Ureter (tissue), 1 donor: ENCODE measurements around the gene RNF40. TPM values are rescaled to one million over a fixed set of nuclear protein-coding genes. Genes with fewer than 3 reads are reported as not detected.

Source experiments
- DNase-seq: peaks from one replicate; pipeline ENCODE4 v3.0.0-alpha.2; 2020; ENCODE audit warnings: low spot score
- total RNA-seq: library from RNA; stranded (reverse); gene quantifications from one replicate; pipeline ENCODE4 v1.2.4, GENCODE V29; 2023
- donor health status: DM: yes; HTN: yes; CAD: no.

Gene RNF40
- total RNA-seq, 1 donor from 2014 or later, result 133 TPM

GRCh38 chr16:30762991-30763725 is 1.0 kb downstream of the RNF40 start:
- DNase-seq, result no peak

DNA sequence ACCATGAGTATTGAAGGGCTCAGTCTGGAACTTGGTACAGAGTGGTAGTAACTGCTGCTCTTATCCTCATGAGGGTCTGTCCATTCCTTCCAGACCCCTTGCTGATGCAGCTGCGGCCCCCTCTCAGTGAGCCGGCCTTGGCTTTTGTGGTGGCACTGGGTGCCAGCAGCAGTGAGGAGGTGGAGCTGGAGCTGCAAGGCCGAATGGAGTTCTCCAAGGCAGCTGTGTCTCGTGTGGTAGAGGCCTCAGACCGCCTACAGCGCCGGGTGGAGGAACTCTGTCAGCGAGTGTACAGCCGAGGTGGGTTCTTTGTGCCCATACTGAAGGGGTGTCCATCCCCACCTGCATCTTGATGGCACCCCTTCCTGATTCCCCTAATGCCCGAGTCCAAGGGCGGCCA is 2.0 kb downstream of the RNF40 start:
- DNase-seq, result no peak

- no peak for DNase-seq
Observed at GRCh38 chr16:30764816-30765465, 2.8 kb downstream of the RNF40 start.

DNA sequence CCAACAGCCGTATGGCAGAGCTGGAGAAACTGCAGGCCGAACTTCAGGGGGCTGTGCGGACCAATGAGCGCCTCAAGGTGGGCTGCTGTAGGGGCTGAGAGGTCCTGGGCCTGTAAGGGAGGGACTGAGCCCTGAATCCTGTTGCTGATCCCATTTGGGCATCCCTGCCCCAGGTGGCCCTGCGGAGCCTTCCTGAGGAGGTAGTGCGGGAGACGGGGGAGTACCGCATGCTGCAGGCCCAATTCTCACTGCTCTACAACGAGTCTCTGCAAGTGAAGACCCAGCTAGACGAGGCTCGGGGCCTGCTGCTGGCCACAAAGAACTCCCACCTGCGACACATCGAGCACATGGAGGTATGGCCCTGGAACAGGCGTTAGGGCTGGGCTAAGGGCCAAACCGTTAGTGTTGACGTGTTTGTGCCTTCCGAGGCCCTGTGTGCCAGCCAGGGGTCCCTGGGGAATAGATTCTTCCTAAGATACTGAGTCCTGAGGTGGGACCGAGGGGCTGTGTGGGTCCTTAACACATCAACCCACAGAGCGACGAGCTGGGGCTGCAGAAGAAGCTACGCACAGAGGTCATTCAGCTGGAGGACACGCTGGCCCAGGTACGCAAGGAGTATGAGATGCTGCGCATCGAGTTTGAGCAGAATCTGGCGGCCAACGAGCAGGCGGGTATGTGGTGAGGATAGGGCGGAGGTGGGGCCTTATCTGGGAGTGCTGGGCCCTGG is 4.2 kb downstream of the RNF40 start:
- no peak for DNase-seq

- DNase-seq, result no peak
Observed at GRCh38 chr16:30766933-30767284, 4.8 kb downstream of the RNF40 start.

DNA sequence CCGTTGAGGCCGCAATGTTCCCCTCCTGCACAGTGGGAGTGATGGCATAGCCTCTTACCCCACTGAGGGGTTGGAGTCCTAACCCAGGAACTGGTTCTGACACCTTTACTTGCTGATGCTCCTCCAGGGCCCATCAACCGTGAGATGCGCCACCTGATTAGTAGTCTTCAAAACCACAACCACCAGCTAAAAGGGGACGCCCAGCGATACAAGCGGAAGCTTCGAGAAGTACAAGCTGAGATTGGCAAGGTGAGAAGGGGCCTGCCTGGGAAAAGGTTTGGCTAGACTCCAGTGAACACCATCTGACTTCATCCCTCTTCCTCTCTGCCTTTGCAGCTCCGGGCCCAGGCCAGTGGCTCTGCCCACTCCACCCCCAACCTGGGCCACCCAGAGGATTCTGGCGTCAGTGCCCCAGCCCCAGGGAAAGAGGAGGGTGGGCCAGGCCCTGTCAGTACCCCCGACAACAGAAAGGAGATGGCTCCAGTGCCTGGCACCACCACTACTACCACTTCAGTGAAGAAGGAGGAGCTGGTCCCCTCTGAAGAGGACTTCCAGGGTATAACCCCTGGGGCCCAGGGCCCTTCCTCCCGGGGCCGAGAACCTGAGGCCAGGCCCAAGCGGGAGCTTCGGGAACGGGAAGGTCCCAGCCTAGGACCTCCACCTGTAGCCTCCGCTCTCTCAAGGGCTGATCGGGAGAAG is 5.8 kb downstream of the RNF40 start:
- DNase-seq, result no peak

DNA sequence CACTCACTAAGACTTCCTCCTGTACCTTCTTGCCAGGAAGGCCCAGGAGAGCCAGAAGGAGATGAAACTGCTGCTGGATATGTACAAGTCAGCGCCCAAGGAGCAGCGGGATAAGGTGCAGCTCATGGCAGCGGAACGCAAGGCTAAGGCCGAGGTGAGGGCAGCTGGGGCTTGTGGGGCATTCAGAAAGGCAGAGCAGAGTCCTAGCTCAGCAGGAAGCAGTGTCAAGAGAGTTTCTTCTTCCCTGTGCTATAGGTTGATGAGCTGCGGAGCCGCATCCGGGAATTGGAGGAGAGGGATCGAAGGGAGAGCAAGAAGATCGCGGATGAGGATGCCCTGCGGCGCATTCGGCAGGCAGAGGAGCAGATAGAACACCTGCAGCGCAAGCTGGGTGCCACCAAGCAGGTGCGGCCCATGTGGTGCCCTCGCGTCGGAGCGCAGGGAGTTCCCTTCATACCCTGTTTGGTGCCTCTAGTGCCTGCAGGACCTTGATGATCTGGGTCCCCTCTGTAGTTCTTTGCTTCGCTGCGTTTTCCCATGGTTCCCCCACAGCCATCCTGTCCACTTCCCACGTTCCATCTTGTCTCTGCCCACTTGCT is 6.6 kb downstream of the RNF40 start:
- DNase-seq, result no peak

GRCh38 chr16:30769379-30770089 is 7.4 kb downstream of the RNF40 start:
- DNase-seq, result no peak

- DNase-seq, result no peak
Observed at GRCh38 chr16:30771726-30772125, 9.6 kb downstream of the RNF40 start.

DNA sequence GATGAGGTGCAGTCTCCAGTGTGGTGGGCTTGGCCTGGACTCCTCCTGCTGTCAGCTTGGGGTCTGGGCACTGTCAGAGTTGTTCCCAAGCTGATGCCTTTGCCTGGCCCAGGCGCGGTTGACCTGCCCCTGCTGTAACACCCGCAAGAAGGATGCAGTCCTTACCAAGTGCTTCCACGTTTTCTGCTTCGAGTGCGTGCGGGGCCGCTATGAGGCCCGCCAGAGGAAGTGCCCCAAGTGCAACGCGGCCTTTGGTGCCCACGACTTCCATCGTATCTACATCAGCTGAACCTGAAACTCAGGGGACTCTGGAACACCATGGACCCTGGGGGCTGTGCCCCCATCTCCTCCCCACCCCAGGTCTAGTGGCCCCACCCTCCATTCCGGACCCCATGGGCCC is 11.7 kb downstream of the RNF40 start:
- DNase-seq, result no peak

- DNase-seq, result no peak
Observed at GRCh38 chr16:30774367-30775130, 12.4 kb downstream of the RNF40 start.

DNA sequence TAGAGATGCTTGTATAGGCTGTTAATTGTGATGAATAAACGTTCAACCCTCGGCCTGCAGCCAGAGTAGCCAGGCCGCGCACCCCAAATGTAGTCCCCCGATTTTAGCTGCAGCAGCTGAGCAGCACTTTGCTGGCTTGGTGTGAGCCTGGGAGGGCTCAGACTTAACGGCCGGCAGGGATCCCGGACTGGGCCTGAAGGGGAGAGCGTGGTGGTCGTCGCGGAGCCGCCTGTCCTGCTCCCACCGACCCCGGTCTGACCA is 12.9 kb downstream of the RNF40 start:
- DNase-seq, result no peak

GRCh38 chr16:30775392-30776188 is 13.5 kb downstream of the RNF40 start:
- peak; percentile 90 for DNase-seq

DNA sequence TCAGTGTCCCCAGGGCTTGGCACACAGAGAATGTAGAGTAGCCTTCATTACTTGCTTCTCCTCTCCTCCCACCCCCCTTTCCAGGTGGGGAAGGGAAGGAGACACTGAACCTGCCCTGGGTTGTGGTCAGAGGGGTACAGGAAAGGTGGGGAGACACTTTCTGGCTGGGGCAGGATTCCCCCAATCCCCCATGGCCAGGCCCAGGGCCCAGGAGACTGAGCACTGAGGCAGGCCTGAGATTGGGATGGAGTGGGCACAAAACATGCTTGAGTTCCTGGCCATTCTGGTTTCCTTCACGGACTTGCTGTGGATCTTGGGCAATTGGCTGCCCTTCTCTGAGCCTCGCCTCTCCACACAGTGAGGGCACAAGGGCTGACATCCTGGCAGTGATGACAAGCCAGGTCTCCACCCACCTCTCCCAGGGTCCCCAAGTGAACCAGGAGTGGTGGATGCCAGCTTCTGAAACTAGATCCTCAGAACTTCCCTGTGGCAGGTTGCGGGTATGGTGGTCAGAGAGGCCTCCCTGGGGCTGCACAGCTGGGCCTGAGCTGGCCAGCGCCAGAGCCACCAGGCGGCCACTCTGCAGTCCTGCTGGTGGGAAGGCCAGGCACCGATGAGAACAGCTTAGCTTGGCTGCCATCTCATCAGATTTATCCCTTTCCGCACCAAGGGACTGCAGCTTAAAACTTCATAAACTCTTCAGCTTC is 15.6 kb downstream of the RNF40 start:
- no peak for DNase-seq

DNA sequence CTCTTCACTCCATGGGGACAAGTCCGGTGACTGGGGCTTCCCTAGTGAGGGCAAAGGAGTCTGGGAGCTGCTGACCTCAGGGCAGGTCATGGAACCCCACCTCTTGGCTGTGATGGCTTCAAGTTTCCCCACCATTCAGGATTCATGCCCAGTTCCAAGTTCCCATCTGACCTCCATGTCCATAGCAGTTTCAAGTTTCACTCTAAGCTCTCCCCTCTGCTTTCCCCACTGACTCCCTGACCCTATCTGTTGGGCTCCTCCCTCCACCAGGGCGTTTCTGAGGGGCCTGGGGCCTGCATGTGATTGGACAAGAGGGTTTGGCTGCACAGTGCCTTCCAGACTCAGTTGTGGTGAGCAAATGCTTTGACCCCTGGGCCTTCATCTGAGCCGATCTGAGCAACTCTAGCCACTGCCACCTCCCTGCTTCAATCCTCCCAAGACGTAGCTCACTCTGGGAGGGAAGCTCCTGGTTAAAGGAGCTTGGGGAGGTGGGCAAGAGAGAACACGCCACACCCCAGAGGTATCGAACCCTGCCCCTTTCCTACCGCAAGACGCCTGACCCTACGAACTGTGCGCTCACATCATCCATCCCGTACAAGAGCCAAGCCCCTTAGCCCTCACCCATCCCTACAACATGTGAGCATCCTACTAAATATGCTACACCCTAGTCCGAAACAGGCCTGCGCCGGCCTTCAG is 16.6 kb downstream of the RNF40 start:
- DNase-seq, result no peak

DNA sequence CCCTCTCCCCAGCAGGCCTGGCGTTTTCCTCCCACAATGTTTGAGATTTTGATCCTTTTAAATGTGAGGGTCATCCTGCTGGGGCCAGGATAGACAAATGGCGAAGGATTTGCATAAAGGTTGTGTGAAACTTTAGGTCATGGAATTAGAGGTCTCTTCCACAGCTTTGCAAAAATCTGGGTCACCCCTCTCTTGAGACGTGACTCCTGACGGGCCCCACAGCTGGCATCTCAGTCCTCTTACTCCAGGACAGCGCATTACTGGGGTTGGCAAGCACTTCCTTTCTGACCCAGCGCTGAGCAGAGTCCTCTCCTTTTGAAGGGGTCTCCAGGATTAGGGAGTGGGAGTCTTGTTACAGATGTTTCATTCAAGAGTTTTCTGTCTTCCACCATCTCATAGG is 17.5 kb downstream of the RNF40 start:
- no peak for DNase-seq

DNA sequence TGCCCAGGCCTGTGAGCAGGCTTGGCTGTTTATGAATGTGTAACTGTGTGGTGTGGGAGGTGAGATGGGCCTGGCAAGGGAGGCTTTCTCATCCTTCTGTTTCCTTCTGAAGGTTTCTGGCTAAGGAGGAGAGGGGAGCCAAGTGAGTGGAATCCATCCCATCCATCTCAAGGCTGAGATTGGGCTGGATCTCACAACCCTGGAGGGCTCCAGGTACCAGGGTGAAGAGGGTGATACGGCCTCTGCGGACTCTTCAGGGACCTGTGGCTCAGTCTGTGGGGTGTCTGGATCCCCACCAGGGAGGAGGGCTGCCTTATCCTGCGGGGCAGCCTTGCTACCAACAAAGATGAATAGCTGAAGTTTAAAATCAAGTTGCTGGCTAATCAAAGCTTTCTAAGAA is 17.9 kb downstream of the RNF40 start:
- DNase-seq, result no peak

GRCh38 chr16:30780549-30780948 is 18.4 kb downstream of the RNF40 start:
- no peak for DNase-seq
